K562 (cell line): ENCODE data around the gene MGST2. TPM values are rescaled to one million over a fixed set of nuclear protein-coding genes. Genes with fewer than 3 reads are reported as not detected.

Experiments
- ATAC-seq: fragments of 200-7000 bp; cut with Tn5 transposase; 3 replicates; pipeline ENCODE4 v1.9.1; 2020; ENCODE audit warnings: moderate library complexity
- BruUV-seq: library from RNA; stranded (reverse); fragments of 400-500 nt; replicated peaks from 2 replicates; lab custom pipeline; 2021; lab: Mats Ljungman, UMichigan
- CTCF ChIA-PET: fragments of 300-600 bp; formaldehyde crosslinking; extraction: SDS; loops from one replicate; lab custom pipeline; 2021; ENCODE audit warnings: low intra/inter-chr PET ratio; lab: Yijun Ruan, JAX
- POLR2A ChIA-PET: fragments of 300-600, 350-650 bp; sonication (Branson Sonifier 250); formaldehyde crosslinking; extraction: SDS; loops from one replicate; lab custom pipeline; 2021; ENCODE audit warnings: antibody characterized with exemption, inconsistent platforms; lab: Yijun Ruan, JAX
- DNase-seq, 4 experiments: peaks; one replicate each; pipeline versions ENCODE4 v3.0.0 to v3.0.0-alpha.2; 2011 to 2018; ENCODE audit warnings: low spot score in 3 of 4, mixed read lengths in 3 of 4; ENCODE audit errors: extremely low read depth in 1 of 4
- FAIRE-seq: peaks from 2 replicates; lab custom pipeline; 2011; peaks lifted over from hg19 to GRCh38; lab: Jason Lieb, UNC
- H2AFZ ChIP-seq: 2 replicates; pipeline ENCODE4 v1.6.0; 2011; ENCODE audit warnings: low read depth, low read length, control low read depth, inconsistent platforms
- H3K27ac ChIP-seq: fragments of 200-600 bp; 3 replicates; pipeline ENCODE4 v1.8.0; 2011; ENCODE audit warnings: low read depth, mild to moderate bottlenecking, control low read depth, inconsistent platforms, low read length, moderate library complexity, mixed read lengths; ENCODE audit errors: extremely low read depth
- H3K27me3 ChIP-seq, 2 experiments: fragments of 300-600 bp in 1 of 2; 2 replicates in 1 of 2; 3 replicates in 1 of 2; pipeline versions ENCODE4 v1.6.0 to v1.8.0; 2011; ENCODE audit warnings: inconsistent platforms in 2 of 2, low read length in 2 of 2, mild to moderate bottlenecking in 1 of 2, mixed read lengths in 1 of 2, moderate library complexity in 1 of 2; ENCODE audit not compliant: control insufficient read depth in 2 of 2, insufficient read depth in 2 of 2
- H3K36me3 ChIP-seq: fragments of 300-600 bp; 3 replicates; pipeline ENCODE4 v1.8.0; 2011; ENCODE audit warnings: mild to moderate bottlenecking, low read length, inconsistent platforms; ENCODE audit not compliant: control insufficient read depth, insufficient read depth
- H3K4me1 ChIP-seq, 2 experiments: fragments of 200-600 bp in 1 of 2; replicated peaks in 1 of 2; 2 replicates in 1 of 2; 3 replicates in 1 of 2; pipeline versions ENCODE4 v1.5.1 to v1.8.0; 2011; ENCODE audit warnings: inconsistent platforms in 2 of 2, low read length in 2 of 2, mild to moderate bottlenecking in 1 of 2, mixed read lengths in 1 of 2, moderate library complexity in 1 of 2; ENCODE audit not compliant: control insufficient read depth in 2 of 2, insufficient read depth in 2 of 2
- H3K4me2 ChIP-seq: 2 replicates; pipeline ENCODE4 v1.6.1; 2011; ENCODE audit warnings: low read length, control low read depth, inconsistent platforms, mixed read lengths; ENCODE audit not compliant: insufficient read depth
- H3K4me3 ChIP-seq: fragments of 200-600 bp; sonication (generic), shearing (Covaris generic); 2 replicates; pipeline ENCODE4 v1.5.1; 2016; ENCODE audit warnings: control low read depth, inconsistent platforms
- H3K79me2 ChIP-seq: fragments of 200-600 bp; 3 replicates; pipeline ENCODE4 v1.8.0; 2011; ENCODE audit warnings: low read length, inconsistent platforms; ENCODE audit not compliant: control insufficient read depth, insufficient read depth
- H3K9ac ChIP-seq, 2 experiments: 2 replicates each; pipeline versions ENCODE4 v1.6.0 to v1.6.1; 2011; ENCODE audit warnings: low read depth in 2 of 2, low read length in 2 of 2, control low read depth in 1 of 2, inconsistent platforms in 1 of 2, mild to moderate bottlenecking in 1 of 2, mixed read lengths in 1 of 2; ENCODE audit not compliant: insufficient read depth in 1 of 2
- H3K9me1 ChIP-seq: one replicate; pipeline ENCODE4 v1.6.0; 2011; ENCODE audit warnings: inconsistent platforms, mild to moderate bottlenecking, low read length, moderate library complexity; ENCODE audit not compliant: control insufficient read depth, insufficient read depth
- H3K9me3 ChIP-seq: replicated peaks from 2 replicates; pipeline ENCODE4 v1.5.1; 2011; ENCODE audit warnings: low read depth, low read length, inconsistent platforms; ENCODE audit not compliant: control insufficient read depth, insufficient read depth
- H4K20me1 ChIP-seq: replicated peaks from 2 replicates; pipeline ENCODE4 v1.6.1; 2011; ENCODE audit warnings: low read length, inconsistent platforms, mixed read lengths; ENCODE audit not compliant: control insufficient read depth, insufficient read depth
- RCOR1 ChIP-seq, 2 experiments: IDR thresholded peaks; 2 replicates each; pipeline ENCODE4 v1.6.1; 2012; ENCODE audit warnings: low read depth in 2 of 2, low read length in 2 of 2, borderline replicate concordance in 1 of 2, improper control_type of control experiment in 1 of 2
- RREB1 ChIP-seq: fragments of 250-450 bp; sonication (Bioruptor Pico); IDR thresholded peaks from 2 replicates; pipeline ENCODE4 v1.4.0; 2020
- WGBS: fragments of 100-300 bp; shearing (Covaris generic); methylation state at CpG from one replicate; pipeline ENCODE4 v1.1.6; 2016; ENCODE audit warnings: low coverage, mixed read lengths; ENCODE audit not compliant: insufficient coverage; ENCODE audit errors: missing lambda C conversion rate; 5-methylcytosine and 5-hydroxymethylcytosine counted together
- in situ Hi-C: fragments of 300-500 bp; cut with MboI; formaldehyde crosslinking; loops from 4 replicates; pipeline ENCODE4 v1.15.0; 2018; ENCODE audit warnings: inconsistent platforms, mixed read lengths
- intact Hi-C: fragments of 100-400 bp; cut with micrococcal nuclease; formaldehyde crosslinking; loops from 2 replicates; pipeline ENCODE4 v1.14.2; 2022
- polyA plus RNA-seq, 8 experiments: library from polyadenylated mRNA; depleted of rRNA in 4 of 8; stranded (reverse) in 5 of 8; unstranded in 3 of 8; fragments of >200 nt; fragmentation: Nextera tagmentation in 2 of 8; fragmentation: Illumina TruSeq in 1 of 8; extraction: Ambion mirVana in 2 of 8; extraction: Trizol in 1 of 8; gene quantifications; 2 replicates each; pipeline versions ENCODE4 v1.2.1 to v1.2.3, GENCODE V29; 2011 to 2014; ENCODE audit warnings: inconsistent platforms in 1 of 8, missing spikeins in 1 of 8
- total RNA-seq, 7 experiments: library from RNA; depleted of rRNA in 6 of 7; stranded (reverse); fragments of >200 nt in 6 of 7; fragmentation: Illumina TruSeq in 2 of 7; extraction: Trizol in 2 of 7; gene quantifications; 2 replicates each; pipeline versions ENCODE4 v1.2.1 to v1.2.3, GENCODE V29; 2011 to 2021; ENCODE audit warnings: low replicate concordance in 1 of 7

Gene MGST2
- total and polyA plus RNA-seq, 9 of the 15 experiments (the other 6 are each of a cell fraction or from before 2014, with no cell fraction given): 38.7 to 115 (median 84.6) TPM

- Histone ChIP-seq H3K9me1 (no peaks in the 10 kb centered on the region), H3K9me3 (no peaks in the 10 kb centered on the region), H3K9ac (no peak overlapping the region), H3K27ac (no peak overlapping the region), H3K79me2 (0 out of 3 replicates have a peak, but pooled peaks cover 2% of the 10 kb centered on the region), H2AFZ (no peak overlapping the region), H3K27me3 (no peaks in the 10 kb centered on the region), H4K20me1 (no peaks in the 10 kb centered on the region; the same call in 1 of the 2 replicates), H3K4me2 (no peak overlapping the region), H3K4me1 (peaks cover 0 to under 1% of the 10 kb centered on the region in 2 experiments; a peak in 1 of 5 replicates), H3K4me3 (no peak overlapping the region), H3K36me3 (peaks cover 31% of the 10 kb centered on the region; the same call in 2 of the 3 replicates)
- ChIA-PET CTCF (no interaction called here), POLR2A (interaction anchor here (0.6 kb wide), 1 partner anchor 11 kb away, joined by 6 read pairs; no protein-coding TSS in a partner anchor)
- DNase-seq (no peak), FAIRE-seq (no peak), ATAC-seq (no peak)
- intact Hi-C loops: no loop called here
- BruUV-seq: no TSS peak
- peak in 1 of 2 experiments; percentile 40; a peak in 1 of 4 replicates for TF ChIP-seq RCOR1 (IDR thresholded peaks at IDR 0.05; ENCODE audit: borderline replicate concordance in 1 of 2, low read depth in 2 of 2, low read length in 2 of 2)
- TF ChIP-seq RREB1 (CRISPR knock-in tag): no peak
- in situ Hi-C loops: no loop called here
- WGBS: 69% methylated on average over 4 of the region's 4 CpGs
These were observed 11.4 kb downstream of the MGST2 start for GRCh38 chr4:139676913-139677585.
